Astrocyte of the spinal cord (primary cell): ENCODE measurements around the gene SPTA1.
"Not testable (repeated sequence)": the region's sequence is repeated elsewhere in the genome, so short reads cannot be mapped to it uniquely, and the experiment has no call there.

ENCODE experiments used
- DNase-seq: peaks from one replicate; pipeline ENCODE4 v3.0.0; 2011; ENCODE audit warnings: low read depth, low spot score
- H3K4me3 ChIP-seq: 2 replicates; pipeline ENCODE4 v1.5.1; 2011; ENCODE audit warnings: low read depth, mild to moderate bottlenecking, low read length, moderate library complexity
- in situ Hi-C: cut with HindIII; loops from 2 replicates; pipeline ENCODE4 v1.10.0; 2017; ENCODE audit warnings: low sequenced_read_pairs
- TF ChIP-seq, protein P1 (sequence below): IDR thresholded peaks from 2 replicates; pipeline ENCODE4 v1.5.1; 2012; ENCODE audit warnings: low read depth, mild to moderate bottlenecking, low read length, inconsistent platforms

Gene SPTA1

DNA sequence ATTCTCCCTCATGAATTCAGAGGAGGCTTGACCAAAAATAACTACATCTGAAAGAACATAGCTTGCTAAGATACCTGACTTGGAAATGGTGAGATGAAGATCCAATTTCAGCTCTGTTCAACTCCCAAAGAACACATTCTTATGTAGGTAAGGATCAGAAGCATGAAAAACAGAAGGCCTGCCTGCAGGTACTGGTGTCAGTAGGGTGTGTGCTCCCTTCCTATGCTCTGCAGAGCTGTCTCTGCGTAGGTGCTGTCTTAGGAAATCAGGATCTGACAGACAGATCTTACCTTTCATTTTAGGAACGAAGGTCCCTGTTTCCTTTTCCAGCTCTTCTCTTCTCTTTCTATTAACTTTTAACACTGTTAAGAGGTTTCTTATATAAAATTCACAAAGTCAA lies 19.6 kb upstream of the SPTA1 start:
- no peak for DNase-seq
- in situ Hi-C loops: no loop called here
- no peak overlapping the region for H3K4me3 ChIP-seq
- TF ChIP-seq, protein P1, sequence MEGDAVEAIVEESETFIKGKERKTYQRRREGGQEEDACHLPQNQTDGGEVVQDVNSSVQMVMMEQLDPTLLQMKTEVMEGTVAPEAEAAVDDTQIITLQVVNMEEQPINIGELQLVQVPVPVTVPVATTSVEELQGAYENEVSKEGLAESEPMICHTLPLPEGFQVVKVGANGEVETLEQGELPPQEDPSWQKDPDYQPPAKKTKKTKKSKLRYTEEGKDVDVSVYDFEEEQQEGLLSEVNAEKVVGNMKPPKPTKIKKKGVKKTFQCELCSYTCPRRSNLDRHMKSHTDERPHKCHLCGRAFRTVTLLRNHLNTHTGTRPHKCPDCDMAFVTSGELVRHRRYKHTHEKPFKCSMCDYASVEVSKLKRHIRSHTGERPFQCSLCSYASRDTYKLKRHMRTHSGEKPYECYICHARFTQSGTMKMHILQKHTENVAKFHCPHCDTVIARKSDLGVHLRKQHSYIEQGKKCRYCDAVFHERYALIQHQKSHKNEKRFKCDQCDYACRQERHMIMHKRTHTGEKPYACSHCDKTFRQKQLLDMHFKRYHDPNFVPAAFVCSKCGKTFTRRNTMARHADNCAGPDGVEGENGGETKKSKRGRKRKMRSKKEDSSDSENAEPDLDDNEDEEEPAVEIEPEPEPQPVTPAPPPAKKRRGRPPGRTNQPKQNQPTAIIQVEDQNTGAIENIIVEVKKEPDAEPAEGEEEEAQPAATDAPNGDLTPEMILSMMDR: no peak

DNA sequence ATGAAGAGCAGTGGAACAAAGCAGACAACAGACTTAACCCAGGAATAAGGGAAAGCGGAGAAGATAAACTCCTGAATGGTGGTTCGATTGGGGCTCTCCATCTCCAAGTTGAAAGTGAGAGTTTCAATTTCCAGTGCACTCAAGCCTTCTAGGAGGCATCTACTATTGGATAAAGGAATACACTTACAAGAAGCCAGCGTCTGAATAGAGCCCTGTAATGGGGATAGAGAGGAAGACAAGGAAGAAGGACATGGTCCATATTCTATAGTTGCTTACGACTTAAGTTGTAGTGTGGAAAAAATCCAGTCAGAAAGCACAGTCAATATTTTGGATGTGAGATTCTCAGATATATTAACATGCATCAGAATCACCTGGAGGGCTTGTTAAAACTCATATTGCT lies 14.0 kb upstream of the SPTA1 start, which contains the start of gene OR6K2:
OR6K2 (minus strand) TSS at position 101 of the 400 bp plus-strand sequence; CDS start at position 101, 0 bp downstream.
- in situ Hi-C loops: no loop called here
- DNase-seq: no peak
- H3K4me3 ChIP-seq: no peak within 1 kb of the TSS
- TF ChIP-seq, protein P1: no peak

DNA sequence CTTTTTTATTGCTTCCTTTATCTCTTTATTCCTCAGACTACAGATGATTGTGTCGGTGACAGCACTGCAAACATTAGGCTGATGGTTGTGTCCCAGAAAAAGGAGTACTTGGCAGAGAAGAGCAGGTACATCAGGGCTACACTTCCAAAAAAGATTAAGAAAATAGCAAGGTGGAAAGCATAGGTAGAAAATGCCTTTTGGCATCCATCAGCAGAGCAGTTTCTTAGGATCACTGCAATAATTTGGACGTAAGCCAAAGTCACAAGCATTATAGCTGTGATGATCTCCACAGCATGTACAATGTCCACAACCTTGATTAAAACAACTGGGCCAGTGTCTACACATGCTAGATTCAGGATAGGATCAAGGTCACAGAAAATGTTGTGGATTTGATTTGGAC lies 8.1 kb upstream of the SPTA1 start:
- TF ChIP-seq, protein P1: no peak
- no peak overlapping the region for H3K4me3 ChIP-seq
- in situ Hi-C loops: no loop called here
- no peak for DNase-seq

DNA sequence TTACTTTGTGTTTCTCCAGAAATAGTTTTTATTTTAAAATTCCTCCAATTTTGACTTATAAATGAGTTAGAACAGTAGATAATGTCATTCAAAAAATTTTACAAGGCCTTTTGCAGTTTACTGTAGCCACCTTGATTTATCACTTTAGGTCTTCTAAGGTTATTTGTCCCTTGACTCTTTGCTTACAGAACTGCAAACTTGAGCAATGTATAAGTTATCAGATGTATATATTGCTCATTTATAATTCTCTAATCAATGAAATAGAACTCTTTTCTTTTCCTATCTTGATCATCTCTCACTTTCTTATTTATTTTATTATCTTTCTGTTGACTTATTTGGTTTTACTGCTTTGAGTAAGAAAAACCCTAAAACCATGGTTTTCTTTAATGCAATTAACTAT lies 5.8 kb upstream of the SPTA1 start:
- TF ChIP-seq, protein P1: no peak
- H3K4me3 ChIP-seq: no peak overlapping the region
- DNase-seq: no peak
- in situ Hi-C loops: no loop called here

DNA sequence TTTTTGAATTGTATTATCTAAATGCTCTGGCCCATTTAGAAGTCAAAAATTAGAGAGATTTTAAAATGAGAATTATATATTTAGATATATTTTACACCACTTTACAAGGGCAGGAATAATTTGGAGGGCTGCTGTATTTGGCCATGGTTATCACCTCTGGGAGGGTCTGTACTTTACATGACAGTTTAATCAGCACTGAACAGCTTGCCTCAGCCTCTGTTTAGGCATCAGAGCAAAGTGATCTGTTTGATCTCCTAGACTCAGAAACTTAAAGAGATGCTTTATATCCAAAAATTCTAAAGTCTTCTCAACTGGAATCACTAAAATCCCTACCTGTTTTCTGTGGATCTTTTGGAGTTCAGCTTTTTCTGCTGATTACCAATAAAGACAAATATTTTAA lies 5.4 kb upstream of the SPTA1 start:
- TF ChIP-seq, protein P1: no peak
- no peak for DNase-seq
- H3K4me3 ChIP-seq: no peak overlapping the region
- in situ Hi-C loops: no loop called here

DNA sequence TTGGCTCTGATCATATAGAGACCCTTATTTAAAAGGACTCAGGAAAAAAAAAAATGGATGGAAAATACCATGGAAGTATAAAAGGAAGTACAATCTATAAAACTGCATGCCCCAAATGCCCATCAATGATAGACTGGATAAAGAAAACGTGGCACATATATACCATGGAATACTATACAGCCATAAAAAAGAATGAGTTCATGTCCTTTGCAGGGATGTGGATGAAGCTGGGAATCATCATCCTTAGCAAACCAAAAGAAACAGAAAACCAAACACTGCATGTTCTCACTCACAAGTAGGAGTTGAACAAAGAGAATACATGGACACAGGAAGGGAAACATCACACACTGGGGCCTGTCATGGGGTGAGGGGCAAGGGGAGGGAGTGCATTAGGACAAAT lies 4.6 kb upstream of the SPTA1 start:
- in situ Hi-C loops, DNase-seq, H3K4me3 ChIP-seq: not testable (repeated sequence)

DNA sequence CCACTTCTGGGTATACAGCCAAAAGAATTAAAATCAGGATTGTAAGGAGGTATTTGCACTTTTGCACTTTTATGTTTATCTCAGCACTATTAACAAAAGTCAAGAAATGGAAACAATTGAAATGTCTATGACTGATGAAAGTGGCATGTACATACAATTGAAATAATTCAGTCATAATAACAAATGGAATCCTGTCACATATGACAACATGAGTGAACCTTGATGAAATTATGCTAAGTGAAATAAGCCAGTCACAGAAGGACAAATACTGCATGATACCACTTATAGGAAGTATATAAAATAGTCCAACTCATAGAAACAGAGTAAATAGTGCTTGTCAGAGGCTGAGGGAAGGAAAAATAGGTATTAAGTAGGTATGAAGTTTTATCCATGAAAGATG lies 3.4 kb upstream of the SPTA1 start:
- TF ChIP-seq, protein P1: no peak
- H3K4me3 ChIP-seq: no peak overlapping the region
- in situ Hi-C loops: no loop called here
- no peak for DNase-seq
